Suprapubic skin (tissue), 4 donors: Measurements from ENCODE around the gene MYL3. TPM values are rescaled to one million over a fixed set of nuclear protein-coding genes. Genes with fewer than 3 reads are reported as not detected.
"Not testable (repeated sequence)": the region's sequence is repeated elsewhere in the genome, so short reads cannot be mapped to it uniquely, and the experiment has no call there.

Source experiments
- DNase-seq, 2 donors: peaks; one replicate each; pipeline ENCODE4 v3.0.0-alpha.2; 2019; ENCODE audit warnings: low spot score in 2 of 2
- H3K27ac ChIP-seq: fragments of 200-600 bp; sonication (generic); one replicate; pipeline ENCODE4 v1.5.1; 2019
- H3K27me3 ChIP-seq: fragments of 200-600 bp; sonication (generic); one replicate; pipeline ENCODE4 v1.5.1; 2019
- H3K36me3 ChIP-seq: fragments of 200-600 bp; sonication (generic); one replicate; pipeline ENCODE4 v1.5.1; 2019
- H3K4me1 ChIP-seq: fragments of 200-600 bp; sonication (generic); one replicate; pipeline ENCODE4 v1.5.1; 2019
- H3K4me3 ChIP-seq: fragments of 200-600 bp; sonication (generic); one replicate; pipeline ENCODE4 v1.5.1; 2019; ENCODE audit warnings: mild to moderate bottlenecking
- H3K9me3 ChIP-seq: fragments of 200-600 bp; sonication (generic); one replicate; pipeline ENCODE4 v1.5.1; 2019
- CTCF ChIP-seq, 2 donors: fragments of 200-600 bp in 1 of 2; fragments of 450-650 bp in 1 of 2; sonication (generic) in 1 of 2; IDR thresholded peaks; one replicate each; pipeline ENCODE4 v1.5.1; 2016 to 2019; ENCODE audit warnings: antibody characterized with exemption in 2 of 2, mild to moderate bottlenecking in 1 of 2, moderate library complexity in 1 of 2
- EP300 ChIP-seq: sonication (generic); formaldehyde crosslinking; IDR thresholded peaks from one replicate; pipeline ENCODE4 v1.6.1; 2017; ENCODE audit warnings: antibody characterized with exemption
- POLR2A ChIP-seq, 2 donors: fragments of 450-650 bp; IDR thresholded peaks; one replicate each; pipeline ENCODE4 v1.6.1; 2017; ENCODE audit warnings: antibody characterized with exemption in 2 of 2, mild to moderate bottlenecking in 2 of 2, moderate library complexity in 2 of 2
- POLR2AphosphoS5 ChIP-seq, 3 donors: sonication (generic); formaldehyde crosslinking; IDR thresholded peaks; one replicate each; pipeline ENCODE4 v1.6.1; 2017; ENCODE audit warnings: antibody characterized with exemption in 3 of 3
- WGBS: methylation state at CpG from one replicate; pipeline ENCODE4 v1.1.5; 2018; 5-methylcytosine and 5-hydroxymethylcytosine counted together
- total RNA-seq, 4 donors: library from RNA; depleted of rRNA; stranded (reverse); fragments of >200 nt; gene quantifications; one replicate each; pipeline ENCODE4 v1.1.0, GENCODE V29; 2016

The MYL3 gene
- total RNA-seq = 1 to 10 TPM in 1 of 4 donors, not detected in 3; 1.4 TPM

GRCh38 chr3:46863261-46863782, at the start of gene MYL3:
TSS of gene MYL3 (minus strand) at chr3:46863444. CDS start at chr3:46863390, 54 bp downstream.
- Histone ChIP-seq H3K4me1 (peaks cover 32% of the 10 kb centered on the region), H3K36me3 (no peaks in the 10 kb centered on the region), H3K9me3 (no peaks in the 10 kb centered on the region), H3K27me3 (no peaks in the 10 kb centered on the region), H3K27ac (no peak within 1 kb of the TSS), H3K4me3 (no peak within 1 kb of the TSS)
- no peak for TF ChIP-seq POLR2AphosphoS5 (IDR thresholded peaks at IDR 0.05)
- no peak for TF ChIP-seq EP300
- TF ChIP-seq POLR2A (IDR thresholded peaks at IDR 0.05) = no peak
- TF ChIP-seq CTCF (IDR thresholded peaks at IDR 0.05) = no peak
- 82% methylated on average over 6 of the region's 7 CpGs for WGBS
- peak; percentile 43 to 60 for DNase-seq

GRCh38 chr3:46912986-46913385, 49.7 kb upstream of the MYL3 start:
- Histone ChIP-seq H3K27ac (no peak overlapping the region), H3K9me3 (no peaks in the 10 kb centered on the region), H3K4me3 (no peak overlapping the region), H3K27me3 (no peaks in the 10 kb centered on the region), H3K36me3 (peaks cover 12% of the 10 kb centered on the region), H3K4me1 (peaks cover 20% of the 10 kb centered on the region)
- TF ChIP-seq POLR2AphosphoS5 (IDR thresholded peaks at IDR 0.05) = no peak
- TF ChIP-seq CTCF (IDR thresholded peaks at IDR 0.05) = no peak
- no peak for TF ChIP-seq EP300
- no peak for TF ChIP-seq POLR2A (IDR thresholded peaks at IDR 0.05)
- WGBS = 94% methylated on average over 3 of the region's 3 CpGs
- DNase-seq = peak in 1 of 2 donors; percentile 14

- H3K27me3 ChIP-seq, H3K9me3 ChIP-seq, H3K27ac ChIP-seq, H3K4me3 ChIP-seq, H3K36me3 ChIP-seq: not testable (repeated sequence)
- H3K4me1 ChIP-seq = peaks cover 23% of the 10 kb centered on the region
- peak in 1 of 2 donors; percentile 15 for DNase-seq
- 92% methylated on average over 10 of the region's 10 CpGs for WGBS
These were observed 47.7 kb upstream of the MYL3 start for GRCh38 chr3:46910914-46911313.

- peak in 1 of 2 donors; percentile 60 for DNase-seq
- H3K27ac ChIP-seq = no peak overlapping the region
- H3K27me3 ChIP-seq = no peaks in the 10 kb centered on the region
- no peak for TF ChIP-seq EP300
- no peak for TF ChIP-seq CTCF (IDR thresholded peaks at IDR 0.05)
- no peak for TF ChIP-seq POLR2A (IDR thresholded peaks at IDR 0.05)
- no peak for TF ChIP-seq POLR2AphosphoS5 (IDR thresholded peaks at IDR 0.05)
- no peaks in the 10 kb centered on the region for H3K9me3 ChIP-seq
- WGBS = 83% methylated on average over 2 of the region's 6 CpGs
- H3K36me3 ChIP-seq = no peaks in the 10 kb centered on the region
- peaks cover 23% of the 10 kb centered on the region for H3K4me1 ChIP-seq
- H3K4me3 ChIP-seq = no peak overlapping the region
These were observed 47.0 kb upstream of the MYL3 start for GRCh38 chr3:46910166-46910760.

- no peaks in the 10 kb centered on the region for H3K9me3 ChIP-seq
- H3K4me1 ChIP-seq = peaks cover 23% of the 10 kb centered on the region
- H3K27ac ChIP-seq = no peak overlapping the region
- peak; percentile 92 to 93 for DNase-seq
- no peak for TF ChIP-seq POLR2A (IDR thresholded peaks at IDR 0.05)
- peak; percentile 82 to 85 for TF ChIP-seq CTCF (IDR thresholded peaks at IDR 0.05)
- TF ChIP-seq POLR2AphosphoS5 (IDR thresholded peaks at IDR 0.05) = no peak
- no peak overlapping the region for H3K4me3 ChIP-seq
- WGBS = 8% methylated on average over 15 of the region's 18 CpGs
- no peaks in the 10 kb centered on the region for H3K27me3 ChIP-seq
- no peaks in the 10 kb centered on the region for H3K36me3 ChIP-seq
These were observed 46.4 kb upstream of the MYL3 start for GRCh38 chr3:46909535-46910161.
